ENCODE measurements around the gene ZNF350. TPM values are rescaled to one million over a fixed set of nuclear protein-coding genes. Genes with fewer than 3 reads are reported as not detected.
"Not testable (repeated sequence)": the region's sequence is repeated elsewhere in the genome, so short reads cannot be mapped to it uniquely, and the experiment has no call there.

The ZNF350 gene
- total and polyA plus RNA-seq, 2 donors (not counting 1 experiment from before 2014, with no cell fraction given), result 7.7 to 16.5 TPM

DNA sequence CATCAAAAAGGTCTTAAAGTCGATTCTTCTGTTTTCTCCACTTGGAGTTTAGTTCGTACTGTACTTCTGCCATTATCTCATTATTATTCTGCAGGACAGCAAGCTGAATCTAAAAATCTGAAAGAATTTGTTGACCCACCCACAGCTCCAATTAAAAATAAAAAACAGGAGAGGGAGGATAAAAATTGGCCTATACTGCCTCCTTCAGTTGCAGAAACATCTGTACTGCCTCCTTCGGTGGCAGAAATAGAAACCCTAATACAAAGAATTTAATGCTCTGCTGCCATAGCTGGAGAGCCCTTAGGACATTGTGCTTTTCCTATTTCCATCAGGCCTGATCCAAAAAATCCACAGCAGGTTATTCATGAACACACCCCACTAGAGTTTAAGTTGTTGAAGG is 9.8 kb downstream of the ZNF350 start:
- Histone ChIP-seq H4K20me1 (ENCODE audit: control insufficient read depth, extremely low read depth, insufficient read depth, low read length) (no peaks in the 10 kb centered on the region), H3K27me3 (ENCODE audit: control insufficient read depth, insufficient read depth, low read length) (no peaks in the 10 kb centered on the region), H2AFZ (ENCODE audit: low read length) (no peak overlapping the region), H3K9me3 (ENCODE audit: control insufficient read depth, insufficient read depth, low read depth, low read length) (no peaks in the 10 kb centered on the region), H3K9ac (ENCODE audit: insufficient read depth, low read length) (no peak overlapping the region), H3K4me1 (ENCODE audit: control insufficient read depth, extremely low read depth, insufficient read depth, low read length) (no peaks in the 10 kb centered on the region), H3K27ac (ENCODE audit: insufficient read depth, low read length) (no peak overlapping the region), H3K4me2 (ENCODE audit: extremely low read depth, insufficient read depth, low read length) (no peak overlapping the region), H3K36me3 (ENCODE audit: control insufficient read depth, insufficient read depth, low read length) (no peaks in the 10 kb centered on the region), H3K79me2 (ENCODE audit: control insufficient read depth, insufficient read depth, low read length) (peaks cover 2% of the 10 kb centered on the region), H3K4me3 (replicated peaks in 1 of 4; ENCODE audit: control extremely low read depth in 1 of 4, insufficient read depth in 1 of 4, low read depth in 3 of 4, low read length in 4 of 4) (no peak overlapping the region)
- no peak for DNase-seq (ENCODE audit: low read depth in 2 of 2)
- TF ChIP-seq, protein P1, sequence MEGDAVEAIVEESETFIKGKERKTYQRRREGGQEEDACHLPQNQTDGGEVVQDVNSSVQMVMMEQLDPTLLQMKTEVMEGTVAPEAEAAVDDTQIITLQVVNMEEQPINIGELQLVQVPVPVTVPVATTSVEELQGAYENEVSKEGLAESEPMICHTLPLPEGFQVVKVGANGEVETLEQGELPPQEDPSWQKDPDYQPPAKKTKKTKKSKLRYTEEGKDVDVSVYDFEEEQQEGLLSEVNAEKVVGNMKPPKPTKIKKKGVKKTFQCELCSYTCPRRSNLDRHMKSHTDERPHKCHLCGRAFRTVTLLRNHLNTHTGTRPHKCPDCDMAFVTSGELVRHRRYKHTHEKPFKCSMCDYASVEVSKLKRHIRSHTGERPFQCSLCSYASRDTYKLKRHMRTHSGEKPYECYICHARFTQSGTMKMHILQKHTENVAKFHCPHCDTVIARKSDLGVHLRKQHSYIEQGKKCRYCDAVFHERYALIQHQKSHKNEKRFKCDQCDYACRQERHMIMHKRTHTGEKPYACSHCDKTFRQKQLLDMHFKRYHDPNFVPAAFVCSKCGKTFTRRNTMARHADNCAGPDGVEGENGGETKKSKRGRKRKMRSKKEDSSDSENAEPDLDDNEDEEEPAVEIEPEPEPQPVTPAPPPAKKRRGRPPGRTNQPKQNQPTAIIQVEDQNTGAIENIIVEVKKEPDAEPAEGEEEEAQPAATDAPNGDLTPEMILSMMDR (conservative IDR thresholded peaks at IDR 0.05 in 1 of 2, IDR thresholded peaks at IDR 0.05 in 1 of 2; ENCODE audit: low read depth in 1 of 2, low read length in 2 of 2), result no peak
- no peak for TF ChIP-seq EZH2 (IDR thresholded peaks at IDR 0.05; ENCODE audit: low read length, missing control alignments)

DNA sequence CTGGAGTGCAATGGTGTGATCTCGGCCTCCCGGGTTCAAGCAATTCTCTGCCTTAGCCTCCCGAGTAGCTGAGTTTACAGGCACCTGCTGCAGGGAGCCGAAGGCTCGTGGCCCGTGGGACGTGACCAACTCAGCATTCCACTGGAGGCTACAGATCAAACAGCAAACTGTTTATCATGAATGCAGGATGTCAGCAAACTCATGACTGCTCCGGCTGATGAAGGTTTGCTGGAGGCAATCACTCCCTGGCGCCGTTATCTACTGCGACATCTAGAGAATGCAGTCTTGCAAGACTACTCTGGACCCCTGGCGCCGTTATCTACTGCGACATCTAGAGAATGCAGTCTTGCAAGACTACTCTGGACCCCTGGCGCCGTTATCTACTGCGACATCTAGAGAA is 10.9 kb downstream of the ZNF350 start:
- not testable (repeated sequence) for H3K36me3 ChIP-seq (ENCODE audit: control insufficient read depth, insufficient read depth, low read length); H3K4me1 ChIP-seq (ENCODE audit: control insufficient read depth, extremely low read depth, insufficient read depth, low read length); H2AFZ ChIP-seq (ENCODE audit: low read length); H3K4me3 ChIP-seq (replicated peaks in 1 of 4; ENCODE audit: control extremely low read depth in 1 of 4, insufficient read depth in 1 of 4, low read depth in 3 of 4, low read length in 4 of 4); H3K4me2 ChIP-seq (ENCODE audit: extremely low read depth, insufficient read depth, low read length); H3K27ac ChIP-seq (ENCODE audit: insufficient read depth, low read length); H3K79me2 ChIP-seq (ENCODE audit: control insufficient read depth, insufficient read depth, low read length); H3K27me3 ChIP-seq (ENCODE audit: control insufficient read depth, insufficient read depth, low read length); H3K9me3 ChIP-seq (ENCODE audit: control insufficient read depth, insufficient read depth, low read depth, low read length); H4K20me1 ChIP-seq (ENCODE audit: control insufficient read depth, extremely low read depth, insufficient read depth, low read length); DNase-seq (ENCODE audit: low read depth in 2 of 2); H3K9ac ChIP-seq (ENCODE audit: insufficient read depth, low read length)

DNA sequence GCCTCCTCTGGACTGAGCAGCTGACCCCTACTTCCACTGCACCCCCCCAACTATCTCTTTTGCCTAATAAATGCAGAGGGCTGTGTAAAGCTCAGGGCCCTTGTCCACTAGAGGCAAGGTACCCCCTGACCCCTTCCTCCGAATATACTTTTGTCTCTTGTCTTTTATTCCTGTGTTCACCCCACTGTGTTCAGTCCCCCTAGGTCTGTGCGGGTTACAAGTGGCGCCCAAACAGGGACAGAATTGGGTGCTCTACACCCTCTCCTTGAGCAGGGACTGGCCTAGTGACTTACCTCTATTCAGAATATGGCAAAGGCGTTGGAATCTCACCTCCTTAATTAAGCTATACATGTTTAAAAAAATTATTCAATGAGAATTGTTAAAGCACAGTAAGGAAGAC is 15.0 kb downstream of the ZNF350 start:
- TF ChIP-seq EZH2 (IDR thresholded peaks at IDR 0.05; ENCODE audit: low read length, missing control alignments), result no peak
- Histone ChIP-seq H3K9me3 (ENCODE audit: control insufficient read depth, insufficient read depth, low read depth, low read length) (no peaks in the 10 kb centered on the region), H3K9ac (ENCODE audit: insufficient read depth, low read length) (no peak overlapping the region), H4K20me1 (ENCODE audit: control insufficient read depth, extremely low read depth, insufficient read depth, low read length) (no peaks in the 10 kb centered on the region), H3K4me1 (ENCODE audit: control insufficient read depth, extremely low read depth, insufficient read depth, low read length) (no peaks in the 10 kb centered on the region), H3K4me3 (replicated peaks in 1 of 4; ENCODE audit: control extremely low read depth in 1 of 4, insufficient read depth in 1 of 4, low read depth in 3 of 4, low read length in 4 of 4) (no peak overlapping the region), H3K27ac (ENCODE audit: insufficient read depth, low read length) (no peak overlapping the region), H2AFZ (ENCODE audit: low read length) (no peak overlapping the region), H3K27me3 (ENCODE audit: control insufficient read depth, insufficient read depth, low read length) (no peaks in the 10 kb centered on the region), H3K4me2 (ENCODE audit: extremely low read depth, insufficient read depth, low read length) (no peak overlapping the region), H3K36me3 (ENCODE audit: control insufficient read depth, insufficient read depth, low read length) (peaks cover 12% of the 10 kb centered on the region), H3K79me2 (ENCODE audit: control insufficient read depth, insufficient read depth, low read length) (no peaks in the 10 kb centered on the region)
- DNase-seq (ENCODE audit: low read depth in 2 of 2), result peak; percentile 28 to 30

DNA sequence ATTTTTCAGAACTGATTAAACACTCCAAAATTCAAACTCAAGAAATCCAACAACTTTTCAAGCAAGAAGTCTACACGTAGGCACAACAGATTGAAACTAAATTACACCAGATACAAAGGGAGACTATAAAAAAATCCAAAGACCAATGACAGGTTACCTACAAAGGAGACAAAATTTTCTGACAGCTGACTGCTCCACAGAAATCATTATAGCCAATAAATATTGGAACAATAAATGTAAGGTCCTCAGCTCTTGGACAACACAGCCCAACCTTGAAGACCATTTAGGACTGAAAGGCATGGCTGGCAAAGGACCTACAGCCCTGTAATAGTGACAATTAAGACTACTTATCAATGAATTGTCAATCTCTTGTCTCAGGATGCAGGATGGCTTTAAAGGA is 15.9 kb downstream of the ZNF350 start:
- Histone ChIP-seq H3K27me3 (ENCODE audit: control insufficient read depth, insufficient read depth, low read length) (no peaks in the 10 kb centered on the region), H3K36me3 (ENCODE audit: control insufficient read depth, insufficient read depth, low read length) (peaks cover 12% of the 10 kb centered on the region), H3K9me3 (ENCODE audit: control insufficient read depth, insufficient read depth, low read depth, low read length) (no peaks in the 10 kb centered on the region), H4K20me1 (ENCODE audit: control insufficient read depth, extremely low read depth, insufficient read depth, low read length) (no peaks in the 10 kb centered on the region), H3K79me2 (ENCODE audit: control insufficient read depth, insufficient read depth, low read length) (no peaks in the 10 kb centered on the region), H3K4me3 (replicated peaks in 1 of 4; ENCODE audit: control extremely low read depth in 1 of 4, insufficient read depth in 1 of 4, low read depth in 3 of 4, low read length in 4 of 4) (no peak overlapping the region), H2AFZ (ENCODE audit: low read length) (no peak overlapping the region), H3K9ac (ENCODE audit: insufficient read depth, low read length) (no peak overlapping the region), H3K27ac (ENCODE audit: insufficient read depth, low read length) (no peak overlapping the region), H3K4me1 (ENCODE audit: control insufficient read depth, extremely low read depth, insufficient read depth, low read length) (no peaks in the 10 kb centered on the region), H3K4me2 (ENCODE audit: extremely low read depth, insufficient read depth, low read length) (no peak overlapping the region)
- no peak for DNase-seq (ENCODE audit: low read depth in 2 of 2)
- no peak for TF ChIP-seq EZH2 (IDR thresholded peaks at IDR 0.05; ENCODE audit: low read length, missing control alignments)
- TF ChIP-seq, protein P1 (conservative IDR thresholded peaks at IDR 0.05 in 1 of 2, IDR thresholded peaks at IDR 0.05 in 1 of 2; ENCODE audit: low read depth in 1 of 2, low read length in 2 of 2), result no peak

Measured in fibroblast of lung (primary cell).